Transverse colon (tissue), 4 donors: ENCODE measurements around the gene SORL1.

ENCODE experiments used
- POLR2AphosphoS5 ChIP-seq, 3 donors: sonication (generic); formaldehyde crosslinking; IDR thresholded peaks; one replicate each; pipeline ENCODE4 v1.6.1; 2016; ENCODE audit warnings: antibody characterized with exemption in 3 of 3
- TF ChIP-seq, protein P1 (sequence below), 5 experiments: fragments of 200-600 bp in 3 of 5; fragments of 450-650 bp in 2 of 5; sonication (generic) in 3 of 5; IDR thresholded peaks; 1 replicate in 2 of 5; 2 replicates in 3 of 5; pipeline ENCODE4 v1.5.1; 2016 to 2017; ENCODE audit warnings: antibody characterized with exemption in 5 of 5, inconsistent platforms in 3 of 5, mild to moderate bottlenecking in 2 of 5, moderate library complexity in 1 of 5

DNA sequence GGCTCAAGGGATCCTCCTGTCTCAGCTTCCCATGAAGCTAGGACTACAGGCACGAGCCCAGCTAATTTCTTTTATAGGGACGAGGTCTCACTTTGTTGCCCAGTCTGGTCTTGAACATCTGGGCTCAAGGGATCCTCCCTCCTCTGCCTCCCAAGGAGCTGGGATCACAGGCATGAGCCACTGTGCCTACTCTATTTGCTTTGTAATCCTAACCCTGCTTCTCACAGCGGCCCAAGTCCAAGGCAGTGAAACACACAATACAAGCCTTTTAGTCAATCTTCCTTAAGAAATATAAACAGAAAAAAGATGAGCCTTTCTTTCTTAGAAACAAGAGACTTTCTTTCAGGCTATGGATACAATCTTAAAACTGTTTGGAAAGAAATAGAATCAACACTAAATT is 115.9 kb downstream of the SORL1 start:
- TF ChIP-seq, protein P1, sequence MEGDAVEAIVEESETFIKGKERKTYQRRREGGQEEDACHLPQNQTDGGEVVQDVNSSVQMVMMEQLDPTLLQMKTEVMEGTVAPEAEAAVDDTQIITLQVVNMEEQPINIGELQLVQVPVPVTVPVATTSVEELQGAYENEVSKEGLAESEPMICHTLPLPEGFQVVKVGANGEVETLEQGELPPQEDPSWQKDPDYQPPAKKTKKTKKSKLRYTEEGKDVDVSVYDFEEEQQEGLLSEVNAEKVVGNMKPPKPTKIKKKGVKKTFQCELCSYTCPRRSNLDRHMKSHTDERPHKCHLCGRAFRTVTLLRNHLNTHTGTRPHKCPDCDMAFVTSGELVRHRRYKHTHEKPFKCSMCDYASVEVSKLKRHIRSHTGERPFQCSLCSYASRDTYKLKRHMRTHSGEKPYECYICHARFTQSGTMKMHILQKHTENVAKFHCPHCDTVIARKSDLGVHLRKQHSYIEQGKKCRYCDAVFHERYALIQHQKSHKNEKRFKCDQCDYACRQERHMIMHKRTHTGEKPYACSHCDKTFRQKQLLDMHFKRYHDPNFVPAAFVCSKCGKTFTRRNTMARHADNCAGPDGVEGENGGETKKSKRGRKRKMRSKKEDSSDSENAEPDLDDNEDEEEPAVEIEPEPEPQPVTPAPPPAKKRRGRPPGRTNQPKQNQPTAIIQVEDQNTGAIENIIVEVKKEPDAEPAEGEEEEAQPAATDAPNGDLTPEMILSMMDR (IDR thresholded peaks at IDR 0.05): no peak
- no peak for TF ChIP-seq POLR2AphosphoS5 (IDR thresholded peaks at IDR 0.05)
